CD4-positive, alpha-beta T cell (primary cell): ENCODE measurements around the gene RNF212. TPM values are rescaled to one million over a fixed set of nuclear protein-coding genes. Genes with fewer than 3 reads are reported as not detected.
A peak's percentile ranks its signal among the peaks of the same experiment; 100 is the strongest.

Experiments
- ATAC-seq: fragments of 200-7000 bp; cut with Tn5 transposase; one replicate; pipeline ENCODE4 v1.10.0; 2022; ENCODE audit warnings: mild to moderate bottlenecking; ENCODE audit not compliant: poor library complexity
- CTCF ChIA-PET: fragments of 350-600 bp; sonication (Branson Sonifier 250); formaldehyde crosslinking; loops from one replicate; lab custom pipeline; 2021; ENCODE audit warnings: antibody characterized with exemption, inconsistent platforms; lab: Charles Lee
- POLR2A ChIA-PET: fragments of 350-600 bp; sonication (Branson Sonifier 250); formaldehyde crosslinking; loops from one replicate; lab custom pipeline; 2021; ENCODE audit warnings: antibody characterized with exemption, inconsistent platforms; lab: Charles Lee
- DNase-seq, 14 experiments: peaks; one replicate each; pipeline ENCODE4 v3.0.0-alpha.2; 2013 to 2020; ENCODE audit warnings: mixed read lengths in 2 of 14
- H3K27ac ChIP-seq, 2 donors: one replicate each; pipeline versions ENCODE4 v1.5.1 to v1.7.0; 2013; ENCODE audit warnings: low read length in 2 of 2, low read depth in 1 of 2, mild to moderate bottlenecking in 1 of 2
- H3K27me3 ChIP-seq, 2 experiments: 1 replicate in 1 of 2; 2 replicates in 1 of 2; pipeline versions ENCODE4 v1.6.1 to v1.7.0; 2013; ENCODE audit warnings: low read length in 2 of 2, control low read depth in 1 of 2, mild to moderate bottlenecking in 1 of 2, moderate library complexity in 1 of 2; ENCODE audit not compliant: insufficient read depth in 2 of 2, control insufficient read depth in 1 of 2
- H3K36me3 ChIP-seq: one replicate; pipeline ENCODE4 v1.6.1; 2013; ENCODE audit warnings: low read length, control low read depth; ENCODE audit not compliant: insufficient read depth
- H3K4me1 ChIP-seq: one replicate; pipeline ENCODE4 v1.6.1; 2013; ENCODE audit warnings: low read length, control low read depth; ENCODE audit not compliant: insufficient read depth
- H3K4me3 ChIP-seq: one replicate; pipeline ENCODE4 v1.5.1; 2013; ENCODE audit warnings: mild to moderate bottlenecking, low read length, moderate library complexity
- H3K9me3 ChIP-seq, 2 experiments: 1 replicate in 1 of 2; 2 replicates in 1 of 2; pipeline versions ENCODE4 v1.6.1 to v1.7.0; 2013; ENCODE audit warnings: low read length in 2 of 2, mild to moderate bottlenecking in 2 of 2, control low read depth in 1 of 2, moderate library complexity in 1 of 2; ENCODE audit not compliant: control insufficient read depth in 1 of 2, insufficient read depth in 1 of 2
- H3K27ac Mint-ChIP-seq: one replicate; pipeline ENCODE4 v1.8.0; 2020; ENCODE audit warnings: mixed read lengths
- H3K27me3 Mint-ChIP-seq: one replicate; pipeline ENCODE4 v1.8.0; 2021; ENCODE audit warnings: mixed read lengths
- H3K36me3 Mint-ChIP-seq: one replicate; pipeline ENCODE4 v1.8.0; 2021; ENCODE audit warnings: low read depth, mixed read lengths
- H3K4me1 Mint-ChIP-seq: one replicate; pipeline ENCODE4 v1.8.0; 2021; ENCODE audit warnings: low read depth, mixed read lengths
- H3K4me3 Mint-ChIP-seq: one replicate; pipeline ENCODE4 v1.8.0; 2020; ENCODE audit warnings: mild to moderate bottlenecking, mixed read lengths
- H3K9me3 Mint-ChIP-seq: one replicate; pipeline ENCODE4 v1.8.0; 2020; ENCODE audit warnings: mixed read lengths
- intact Hi-C, 2 experiments: fragments of 100-400 bp; cut with DNase I in 1 of 2; cut with micrococcal nuclease in 1 of 2; formaldehyde crosslinking; loops; one replicate each; pipeline versions ENCODE4 v1.15.1 to v1.9.0; 2023 to 2025; cut with DNase I, micrococcal nuclease
- total RNA-seq, 174 experiments: library from RNA in 2 of 174; stranded (reverse) in 2 of 174; gene quantifications; one replicate each; pipeline ENCODE4 v1.2.3 and lab custom pipeline; 2021 to 2026
- TF ChIP-seq, protein P1 (sequence below): fragments of 200-600 bp; IDR thresholded peaks from one replicate; pipeline ENCODE4 v1.8.0; 2022; ENCODE audit warnings: antibody characterized with exemption, mild to moderate bottlenecking

RNF212 gene
- total RNA-seq, 2 experiments from 2014 or later = 5.6 to 8.3 TPM

DNA sequence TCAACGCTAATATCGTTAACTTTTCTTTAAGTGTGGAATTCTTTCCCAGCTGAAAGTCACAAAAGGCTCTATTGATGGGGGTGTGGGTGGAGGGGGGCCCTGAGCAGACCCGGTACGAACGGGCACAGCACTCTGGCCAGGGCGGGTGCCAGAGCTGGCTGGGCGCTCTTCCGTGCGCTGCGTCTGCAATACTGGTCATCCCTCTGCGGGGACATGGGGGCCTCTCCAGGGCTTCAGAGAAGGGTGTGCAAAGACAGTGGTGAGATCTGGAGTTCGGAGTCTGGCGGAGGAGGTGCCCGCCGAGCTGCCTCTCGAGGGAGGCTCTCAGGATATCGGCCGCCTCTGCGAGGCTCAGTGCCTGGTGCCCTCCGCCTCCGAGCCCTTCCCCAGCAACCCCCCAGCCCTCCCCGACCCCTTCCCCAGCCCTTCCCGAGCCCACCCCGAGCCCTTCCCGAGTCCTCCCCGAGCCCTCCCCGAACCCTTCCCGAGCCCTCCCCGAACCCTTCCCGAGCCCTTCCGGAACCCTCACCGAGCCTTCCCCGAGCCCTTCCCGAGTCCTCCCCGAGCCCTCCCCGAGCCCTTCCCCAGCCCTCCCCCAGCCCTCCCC is 67.7 kb downstream of the RNF212 start:
- POLR2A ChIA-PET = no interaction called here
- H3K27me3 Mint-ChIP-seq = peaks cover 44% of the 10 kb centered on the region

DNA sequence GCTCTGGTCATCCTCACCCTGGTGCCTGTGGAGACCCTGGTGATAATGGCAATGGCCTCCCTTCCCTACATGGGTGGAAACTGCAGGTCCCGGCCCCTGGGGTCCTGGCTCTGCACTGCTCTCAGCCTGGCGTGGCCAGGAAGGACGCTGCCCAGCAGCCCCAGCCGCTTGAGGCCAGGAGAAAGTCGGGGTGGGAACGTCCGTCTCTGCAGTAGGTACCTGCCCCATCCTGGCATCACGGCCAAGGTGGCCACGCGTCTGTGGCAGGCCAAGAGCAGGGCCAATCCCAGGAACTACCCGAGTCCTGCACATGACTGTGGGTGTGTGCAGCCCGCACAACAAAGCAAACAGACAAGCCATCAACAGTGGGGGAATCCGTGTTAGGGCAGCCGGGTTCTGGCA is 68.2 kb downstream of the RNF212 start:
- peak in 1 of 14 experiments; percentile 2 for DNase-seq
- H3K27ac Mint-ChIP-seq = no peak overlapping the region
- no peak overlapping the region for H3K4me3 Mint-ChIP-seq
- H3K9me3 Mint-ChIP-seq = no peaks in the 10 kb centered on the region
- no peak overlapping the region for H3K4me3 ChIP-seq
- no peak for ATAC-seq
- CTCF ChIA-PET = no interaction called here
- TF ChIP-seq, protein P1, sequence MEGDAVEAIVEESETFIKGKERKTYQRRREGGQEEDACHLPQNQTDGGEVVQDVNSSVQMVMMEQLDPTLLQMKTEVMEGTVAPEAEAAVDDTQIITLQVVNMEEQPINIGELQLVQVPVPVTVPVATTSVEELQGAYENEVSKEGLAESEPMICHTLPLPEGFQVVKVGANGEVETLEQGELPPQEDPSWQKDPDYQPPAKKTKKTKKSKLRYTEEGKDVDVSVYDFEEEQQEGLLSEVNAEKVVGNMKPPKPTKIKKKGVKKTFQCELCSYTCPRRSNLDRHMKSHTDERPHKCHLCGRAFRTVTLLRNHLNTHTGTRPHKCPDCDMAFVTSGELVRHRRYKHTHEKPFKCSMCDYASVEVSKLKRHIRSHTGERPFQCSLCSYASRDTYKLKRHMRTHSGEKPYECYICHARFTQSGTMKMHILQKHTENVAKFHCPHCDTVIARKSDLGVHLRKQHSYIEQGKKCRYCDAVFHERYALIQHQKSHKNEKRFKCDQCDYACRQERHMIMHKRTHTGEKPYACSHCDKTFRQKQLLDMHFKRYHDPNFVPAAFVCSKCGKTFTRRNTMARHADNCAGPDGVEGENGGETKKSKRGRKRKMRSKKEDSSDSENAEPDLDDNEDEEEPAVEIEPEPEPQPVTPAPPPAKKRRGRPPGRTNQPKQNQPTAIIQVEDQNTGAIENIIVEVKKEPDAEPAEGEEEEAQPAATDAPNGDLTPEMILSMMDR = no peak
- peaks cover 0 to 25% of the 10 kb centered on the region in 2 experiments for H3K9me3 ChIP-seq
- intact Hi-C loops = no loop called here
- POLR2A ChIA-PET = no interaction called here
- H3K4me1 Mint-ChIP-seq = no peaks in the 10 kb centered on the region
- H3K27me3 Mint-ChIP-seq = peaks cover 44% of the 10 kb centered on the region
- H3K36me3 ChIP-seq = no peaks in the 10 kb centered on the region
- peaks cover 2% of the 10 kb centered on the region for H3K4me1 ChIP-seq
- peaks cover 27 to 33% of the 10 kb centered on the region in 2 experiments for H3K27me3 ChIP-seq
- H3K27ac ChIP-seq = no peak overlapping the region
- no peaks in the 10 kb centered on the region for H3K36me3 Mint-ChIP-seq

More for the DNA sequence above, 67.7 kb downstream of the RNF212 start:
- peaks cover 27 to 33% of the 10 kb centered on the region in 2 experiments for H3K27me3 ChIP-seq
- DNase-seq = peak in 1 of 14 experiments; percentile 1
- no peak for ATAC-seq
- H3K36me3 Mint-ChIP-seq = no peaks in the 10 kb centered on the region
- TF ChIP-seq, protein P1 = no peak
- peaks cover 2% of the 10 kb centered on the region for H3K4me1 ChIP-seq
- no peak overlapping the region for H3K27ac Mint-ChIP-seq
- CTCF ChIA-PET = no interaction called here
- H3K36me3 ChIP-seq = no peaks in the 10 kb centered on the region
- no peak overlapping the region for H3K27ac ChIP-seq
- intact Hi-C loops = no loop called here
- no peak overlapping the region for H3K4me3 ChIP-seq
- H3K4me3 Mint-ChIP-seq = no peak overlapping the region
- H3K9me3 Mint-ChIP-seq = no peaks in the 10 kb centered on the region
- peaks cover 0 to 29% of the 10 kb centered on the region in 2 experiments for H3K9me3 ChIP-seq
- H3K4me1 Mint-ChIP-seq = no peaks in the 10 kb centered on the region

DNA sequence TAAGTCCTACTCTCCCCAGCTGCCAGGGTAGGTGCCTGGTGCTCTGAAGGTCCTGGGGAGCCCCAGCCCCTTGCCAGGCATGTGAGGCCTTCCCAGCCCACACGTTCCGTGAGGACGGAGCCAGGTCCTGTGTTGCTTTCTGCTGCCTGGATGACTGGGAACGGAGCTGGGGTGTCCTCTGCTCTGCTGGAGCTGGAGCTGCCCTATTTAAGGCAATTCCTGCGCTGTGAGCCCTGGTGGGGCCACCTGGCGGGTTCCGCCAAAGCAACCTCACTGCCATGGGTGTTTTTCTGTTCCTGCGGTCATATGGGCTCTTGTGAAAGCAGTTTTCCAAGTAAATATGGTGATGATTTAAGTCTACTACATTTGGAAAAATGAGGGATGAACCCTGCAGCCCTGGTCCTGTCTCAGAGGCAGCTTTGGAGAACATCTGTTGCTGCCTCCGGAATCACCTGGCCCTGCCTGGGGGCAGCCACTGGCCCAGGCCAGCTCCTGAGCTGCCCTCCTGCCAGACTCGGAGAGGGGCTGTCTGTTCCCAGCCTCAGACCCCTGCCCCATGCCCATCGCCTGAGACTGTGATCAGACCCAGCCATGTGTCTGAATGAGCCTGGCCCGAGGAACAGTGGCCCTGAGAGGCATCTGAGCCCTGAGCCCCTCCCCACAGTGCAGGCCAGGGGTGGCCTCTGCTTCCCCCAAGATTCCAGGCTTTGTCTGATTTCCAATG is 68.7 kb downstream of the RNF212 start:
- Histone ChIP-seq H3K9me3 (peaks cover 0 to 25% of the 10 kb centered on the region in 2 experiments), H3K27ac (no peak overlapping the region)
- peak in 1 of 14 experiments; percentile 3 for DNase-seq

More for the DNA sequence above, 68.7 kb downstream of the RNF212 start:
- no peak for ATAC-seq
- TF ChIP-seq, protein P1 = no peak
- CTCF ChIA-PET = no interaction called here
- Mint-ChIP-seq H3K4me3 (no peak overlapping the region), H3K36me3 (no peaks in the 10 kb centered on the region), H3K9me3 (no peaks in the 10 kb centered on the region), H3K27me3 (peaks cover 44% of the 10 kb centered on the region), H3K4me1 (no peaks in the 10 kb centered on the region), H3K27ac (no peak overlapping the region)
- Histone ChIP-seq H3K27me3 (peaks cover 27 to 33% of the 10 kb centered on the region in 2 experiments), H3K4me1 (peaks cover 2% of the 10 kb centered on the region), H3K4me3 (no peak overlapping the region), H3K36me3 (no peaks in the 10 kb centered on the region)
- intact Hi-C loops = no loop called here
- POLR2A ChIA-PET = no interaction called here
